ENCODE data around the gene CPT1C.

Gene CPT1C

DNA sequence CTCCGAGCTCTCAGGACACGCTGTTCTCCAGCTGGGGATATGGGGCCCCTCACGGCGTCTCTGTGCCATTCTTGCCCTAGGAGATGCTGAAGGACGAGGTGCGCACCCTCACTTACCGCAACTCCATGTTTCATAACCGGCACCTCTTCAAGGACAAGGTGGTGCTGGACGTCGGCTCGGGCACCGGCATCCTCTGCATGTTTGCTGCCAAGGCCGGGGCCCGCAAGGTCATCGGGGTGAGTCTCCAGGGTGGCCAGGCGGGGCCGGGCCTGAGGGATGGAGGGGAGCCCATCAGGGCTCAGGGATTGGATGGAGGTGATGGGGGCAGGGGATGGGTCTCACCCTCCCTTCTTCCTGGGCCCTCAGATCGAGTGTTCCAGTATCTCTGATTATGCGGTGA lies 9.1 kb upstream of the CPT1C start:
- DNase-seq (ENCODE audit: low spot score): no peak

DNA sequence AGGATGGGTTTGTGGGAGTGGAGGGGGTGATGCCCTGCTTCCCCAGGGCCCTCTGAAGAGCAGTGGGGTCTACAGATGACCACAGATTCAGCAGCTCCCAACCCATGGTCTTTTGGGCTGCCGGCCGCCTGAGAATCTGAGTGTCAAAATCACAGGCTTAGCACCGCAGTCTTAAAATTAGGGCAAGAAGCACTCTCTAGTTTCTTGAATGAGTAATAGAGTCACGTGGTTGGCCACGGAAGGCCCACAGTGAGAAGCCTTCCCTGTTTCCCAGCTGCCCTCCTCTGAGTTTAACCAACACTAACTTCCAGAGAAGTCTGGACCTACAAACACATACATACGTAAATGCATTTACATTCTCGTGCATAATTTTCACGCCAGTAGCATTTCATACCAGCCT lies 8.6 kb upstream of the CPT1C start:
- DNase-seq (ENCODE audit: low spot score): no peak

DNA sequence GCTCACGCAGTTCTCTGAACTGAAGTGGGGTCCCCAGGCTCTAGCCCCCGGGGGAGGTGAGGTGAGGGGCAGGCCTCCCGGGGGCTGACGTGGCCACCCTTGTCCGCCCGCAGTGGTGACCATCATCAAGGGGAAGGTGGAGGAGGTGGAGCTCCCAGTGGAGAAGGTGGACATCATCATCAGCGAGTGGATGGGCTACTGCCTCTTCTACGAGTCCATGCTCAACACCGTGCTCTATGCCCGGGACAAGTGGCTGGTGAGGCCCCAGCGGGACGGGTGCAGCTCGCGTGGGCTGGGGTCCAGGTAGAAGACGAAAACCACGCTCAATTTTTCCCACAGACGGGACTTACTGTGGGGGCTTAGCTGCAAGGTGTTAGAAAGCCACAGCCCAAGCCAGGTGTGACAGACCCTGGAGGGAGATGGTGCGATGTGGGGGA lies 7.1 kb upstream of the CPT1C start:
- no peak for DNase-seq (ENCODE audit: low spot score)

DNA sequence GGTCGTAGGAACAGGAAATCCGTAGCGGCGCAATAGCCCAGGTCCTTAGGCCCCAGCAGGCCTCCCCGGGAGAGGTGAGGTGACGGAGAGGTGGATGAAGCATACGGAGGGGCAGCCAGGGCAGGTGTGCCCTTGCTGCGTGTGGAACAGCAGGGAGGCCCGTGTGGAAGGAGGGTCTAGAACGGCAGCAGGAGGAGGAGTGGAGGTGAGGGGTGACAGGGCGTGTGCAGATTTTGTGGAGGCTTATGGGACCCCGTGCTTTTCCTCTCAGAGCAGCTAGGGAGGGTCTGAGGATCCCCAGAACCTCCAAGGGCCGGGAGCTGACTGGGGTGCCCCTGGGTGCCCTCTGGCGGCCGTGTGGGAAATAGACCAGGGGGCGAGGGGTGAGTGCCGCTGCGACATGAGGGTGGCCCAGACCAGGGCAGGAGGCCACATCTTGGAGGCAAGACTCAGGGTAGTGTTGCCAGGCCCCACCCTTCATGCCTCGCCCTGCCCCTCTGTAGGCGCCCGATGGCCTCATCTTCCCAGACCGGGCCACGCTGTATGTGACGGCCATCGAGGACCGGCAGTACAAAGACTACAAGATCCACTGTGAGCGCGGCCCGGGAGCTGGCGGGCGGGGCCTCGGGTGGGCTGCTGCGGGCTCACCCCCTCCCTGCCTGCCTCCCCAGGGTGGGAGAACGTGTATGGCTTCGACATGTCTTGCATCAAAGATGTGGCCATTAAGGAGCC lies 6.5 kb upstream of the CPT1C start:
- DNase-seq (ENCODE audit: low spot score): no peak

DNA sequence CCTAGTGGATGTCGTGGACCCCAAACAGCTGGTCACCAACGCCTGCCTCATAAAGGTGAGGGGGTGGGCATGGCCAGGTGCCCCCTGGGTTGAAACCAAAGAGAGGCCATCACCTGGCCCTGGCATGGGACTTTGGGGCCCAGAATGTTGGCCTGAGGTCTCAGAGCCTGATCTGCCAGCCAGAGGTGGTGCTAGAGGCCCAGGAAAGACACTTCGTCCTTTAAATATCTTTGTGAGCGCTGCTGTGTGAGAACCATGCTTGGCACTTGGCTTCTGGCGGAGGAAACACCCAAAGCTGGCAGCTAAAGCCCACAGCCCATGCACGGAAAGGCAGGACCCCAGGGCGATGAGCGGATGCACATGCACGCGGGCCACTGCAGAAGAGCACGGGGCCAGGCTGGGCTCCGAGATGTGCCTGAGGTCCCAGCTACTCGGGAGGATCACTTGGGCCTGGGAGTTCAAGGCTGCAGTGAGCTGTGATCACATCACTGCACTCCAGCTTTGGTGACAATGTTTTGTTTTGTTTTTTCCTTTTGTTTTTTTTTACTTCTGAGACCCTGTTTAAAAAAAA lies 5.8 kb upstream of the CPT1C start:
- DNase-seq (ENCODE audit: low spot score): no peak

DNA sequence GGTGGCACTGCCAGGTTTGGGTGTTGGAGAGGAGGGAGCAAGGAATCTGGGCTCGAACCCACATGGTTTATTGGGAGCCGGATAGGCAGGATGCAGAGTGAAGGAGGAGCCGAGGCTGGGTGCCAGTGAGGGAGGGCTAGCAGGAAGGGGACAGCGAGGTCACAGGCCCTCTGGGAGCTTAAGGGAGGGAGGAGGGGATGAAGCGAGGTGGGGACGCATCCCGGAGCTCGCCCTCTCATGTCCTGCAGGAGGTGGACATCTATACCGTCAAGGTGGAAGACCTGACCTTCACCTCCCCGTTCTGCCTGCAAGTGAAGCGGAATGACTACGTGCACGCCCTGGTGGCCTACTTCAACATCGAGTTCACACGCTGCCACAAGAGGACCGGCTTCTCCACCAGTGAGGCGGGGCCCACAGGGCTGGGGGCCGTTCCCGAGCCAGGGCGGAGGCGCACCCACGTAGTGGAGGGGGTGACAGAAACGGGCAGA lies 5.0 kb upstream of the CPT1C start:
- no peak for DNase-seq (ENCODE audit: low spot score)

- no peak for DNase-seq (ENCODE audit: low spot score)
Observed at GRCh38 chr19:49686503-49687088, 4.3 kb upstream of the CPT1C start.

GRCh38 chr19:49687150-49687549 lies 3.8 kb upstream of the CPT1C start:
- DNase-seq (ENCODE audit: low spot score): no peak

DNA sequence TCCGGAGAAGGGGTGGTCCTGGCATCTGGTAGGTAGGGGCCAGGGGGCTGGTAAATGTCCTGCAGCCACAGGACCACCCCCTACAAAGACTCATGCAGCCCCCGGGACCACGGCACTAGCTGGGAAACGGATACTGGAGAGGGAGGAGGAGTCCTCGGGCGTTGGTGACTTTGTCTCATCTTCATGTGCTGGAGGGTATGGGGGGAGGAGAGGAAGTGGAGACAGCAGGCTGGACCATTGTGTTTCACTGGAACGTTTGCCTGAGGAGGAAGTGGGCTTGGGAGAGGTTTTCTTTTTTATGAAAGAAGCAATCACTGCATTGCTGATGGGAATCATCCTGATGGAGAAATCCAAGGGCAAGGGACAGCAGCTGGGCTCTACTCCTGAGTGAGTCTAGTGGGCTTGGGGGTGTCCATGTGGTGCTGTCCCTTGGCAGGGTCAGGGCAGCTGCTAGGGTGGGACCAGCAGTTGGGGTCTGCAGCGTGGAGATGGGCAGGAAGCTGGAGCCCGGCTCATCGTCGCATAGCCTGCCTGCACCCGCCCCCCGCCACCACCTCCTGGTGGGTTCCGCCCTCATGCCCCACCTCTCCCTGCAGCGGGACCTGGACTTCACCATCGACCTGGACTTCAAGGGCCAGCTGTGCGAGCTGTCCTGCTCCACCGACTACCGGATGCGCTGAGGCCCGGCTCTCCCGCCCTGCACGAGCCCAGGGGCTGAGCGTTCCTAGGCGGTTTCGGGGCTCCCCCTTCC lies 3.2 kb upstream of the CPT1C start:
- no peak for DNase-seq (ENCODE audit: low spot score)

DNA sequence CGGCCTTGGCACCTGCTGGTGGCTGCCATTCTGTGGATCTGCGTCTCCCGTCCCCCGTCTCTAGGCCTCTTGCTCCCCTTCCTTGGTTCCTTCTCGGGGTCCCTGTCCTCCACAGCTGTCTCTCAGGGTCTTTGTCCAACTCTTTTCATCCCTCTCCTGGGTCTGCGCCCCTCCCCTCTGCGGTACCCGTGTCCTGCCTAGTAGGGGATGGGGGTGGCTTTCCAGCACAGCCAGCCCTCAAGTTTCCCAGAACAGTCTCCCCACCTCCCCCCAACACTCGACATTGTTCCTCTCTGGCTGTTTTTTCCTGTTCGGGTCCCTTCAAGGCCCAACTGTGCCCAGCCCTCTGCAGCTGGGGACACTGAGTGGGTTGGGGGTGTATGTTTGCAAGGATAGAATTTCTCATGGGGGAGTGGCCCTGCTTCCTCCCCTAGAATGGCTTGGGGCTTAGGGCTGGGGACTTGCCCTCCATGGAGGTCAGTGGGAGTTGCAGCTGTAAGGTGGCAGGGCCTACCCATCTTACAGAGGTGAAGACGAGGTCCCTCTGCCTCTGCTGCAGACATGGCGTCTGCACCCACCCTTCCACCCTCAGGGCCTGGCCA lies 2.3 kb upstream of the CPT1C start:
- no peak for DNase-seq (ENCODE audit: low spot score)

- DNase-seq (ENCODE audit: low spot score): no peak
Observed at GRCh38 chr19:49689133-49690078, 1.5 kb upstream of the CPT1C start, which contains the start of gene ADM5. Gene ADM5, plus strand, starts transcription at chr19:49689594. Its CDS starts 244 bp downstream, at chr19:49689838.

DNA sequence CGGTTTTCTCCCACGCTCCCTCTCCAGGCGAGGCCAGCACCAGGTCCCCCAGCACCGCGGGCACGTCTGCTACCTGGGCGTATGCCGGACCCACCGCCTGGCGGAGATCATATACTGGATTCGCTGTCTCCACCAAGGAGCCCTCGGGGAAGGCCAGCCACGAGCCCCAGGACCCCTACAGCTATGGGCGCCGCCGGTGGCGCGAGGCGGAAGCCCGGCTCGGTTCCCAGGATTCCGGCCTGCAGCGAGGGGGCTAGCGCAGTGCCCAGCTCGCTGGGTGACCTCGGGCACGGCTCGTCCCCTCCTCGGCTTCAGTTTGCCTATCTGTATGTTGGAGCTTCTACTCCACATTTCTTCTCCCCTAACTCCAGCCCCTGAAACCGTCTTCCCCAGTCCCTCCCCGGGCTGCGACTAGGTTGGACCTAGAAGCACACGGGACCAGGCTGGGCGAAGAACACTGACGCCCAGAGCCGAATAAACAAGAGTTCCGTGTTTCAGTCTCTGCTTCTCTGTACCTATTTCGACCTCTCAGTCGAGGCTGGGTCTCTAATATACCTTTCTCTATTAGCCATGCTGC lies 749 bp upstream of the CPT1C start:
- no peak for DNase-seq (ENCODE audit: low spot score)

GRCh38 chr19:49691243-49692146 lies 579 bp downstream of the CPT1C start:
- peak; percentile 73 for DNase-seq (ENCODE audit: low spot score)

DNA sequence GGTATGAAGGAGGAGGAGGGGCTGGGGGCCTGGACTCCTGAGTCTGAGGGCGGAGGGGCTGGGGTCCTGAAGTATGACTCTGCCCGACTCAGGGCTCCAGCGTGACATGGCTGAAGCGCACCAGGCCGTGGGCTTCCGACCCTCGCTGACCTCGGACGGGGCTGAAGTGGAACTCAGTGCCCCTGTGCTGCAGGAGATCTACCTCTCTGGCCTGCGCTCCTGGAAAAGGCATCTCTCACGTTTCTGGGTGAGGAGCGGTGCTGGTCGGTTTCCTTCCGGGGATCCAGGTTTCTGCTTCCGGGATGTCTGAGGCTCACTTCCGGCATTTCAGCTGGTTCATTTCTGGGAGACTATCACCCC lies 1.2 kb downstream of the CPT1C start:
- peak; percentile 56 for DNase-seq (ENCODE audit: low spot score)

DNA sequence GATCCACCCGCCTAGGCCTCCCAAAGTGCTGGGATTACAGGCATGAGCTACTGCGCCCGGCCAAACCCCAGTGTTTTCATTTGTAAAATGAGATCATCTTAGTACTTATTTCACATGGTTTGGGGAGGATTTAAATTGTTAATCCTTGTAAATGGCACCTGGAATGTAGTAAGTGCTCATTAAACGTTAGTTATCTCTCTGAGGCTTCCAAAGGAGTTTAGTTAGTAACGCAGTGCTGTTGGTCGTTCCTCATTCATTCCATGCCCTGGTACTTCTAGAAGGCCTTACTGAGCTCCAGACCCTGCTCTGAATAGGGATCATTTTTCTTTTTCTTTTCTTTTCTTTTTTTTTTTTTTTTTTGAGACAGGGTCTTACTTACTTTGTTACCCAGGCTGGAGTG lies 5.2 kb downstream of the CPT1C start:
- no peak for DNase-seq (ENCODE audit: low spot score)

DNA sequence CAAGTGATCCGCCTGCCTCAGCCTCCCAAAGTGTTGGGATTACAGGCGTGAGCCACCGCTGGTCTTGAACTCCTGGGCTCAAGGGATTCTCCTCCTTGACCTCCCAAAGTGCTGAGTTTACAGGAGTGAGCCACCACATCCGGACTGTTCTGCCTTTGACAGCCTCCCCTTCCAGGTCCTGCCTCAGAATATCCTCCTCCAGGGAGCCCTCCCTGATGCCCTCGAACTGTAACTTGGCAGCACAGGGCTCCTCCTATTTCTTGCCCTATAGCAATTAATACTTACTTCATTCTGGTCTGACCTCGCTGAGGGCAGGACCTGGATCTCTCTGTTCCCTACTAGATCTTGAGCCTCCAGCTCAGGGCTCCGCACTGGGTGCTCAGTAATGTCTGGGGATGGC lies 5.9 kb downstream of the CPT1C start:
- DNase-seq (ENCODE audit: low spot score): no peak

DNA sequence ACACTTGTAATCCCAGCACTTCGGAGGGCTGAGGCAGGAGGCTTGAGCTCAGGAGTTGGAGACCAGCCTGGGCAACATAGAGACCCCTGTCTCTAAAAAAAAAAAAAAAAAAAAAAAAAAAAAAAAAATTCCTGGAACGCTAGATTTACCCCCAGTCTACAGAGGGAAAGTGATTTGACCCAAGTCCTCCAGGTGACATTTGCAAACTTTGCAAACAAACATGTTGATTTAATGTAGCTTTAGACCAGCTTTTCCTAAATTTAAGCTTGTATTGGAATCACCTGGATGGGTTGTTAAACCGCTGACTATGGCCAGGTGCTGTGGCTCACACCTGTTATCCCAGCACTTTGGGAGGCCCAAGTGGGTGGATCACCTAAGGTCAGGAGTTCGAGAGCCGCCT lies 8.4 kb downstream of the CPT1C start:
- DNase-seq (ENCODE audit: low spot score): no peak

GRCh38 chr19:49700563-49700962 lies 9.6 kb downstream of the CPT1C start:
- DNase-seq (ENCODE audit: low spot score): no peak

- DNase-seq (ENCODE audit: low spot score): no peak
Observed at GRCh38 chr19:49701271-49701786, 10.4 kb downstream of the CPT1C start.

Measured in SK-N-DZ (cell line).